22Rv1 (cell line): ENCODE measurements around the gene PRR20G.

Source experiments
- ZFX ChIP-seq: fragments of 450-650 bp; IDR thresholded peaks from 2 replicates; pipeline ENCODE4 v1.6.1; 2017; ENCODE audit warnings: antibody characterized with exemption, borderline replicate concordance
- TF ChIP-seq, protein P1 (sequence below): fragments of 450-650 bp; IDR thresholded peaks from 2 replicates; pipeline ENCODE4 v1.5.1; 2017; ENCODE audit warnings: mild to moderate bottlenecking

GRCh38 chr3:127337001-127337400 lies 49.2 kb upstream of the PRR20G start:
- TF ChIP-seq, protein P1, sequence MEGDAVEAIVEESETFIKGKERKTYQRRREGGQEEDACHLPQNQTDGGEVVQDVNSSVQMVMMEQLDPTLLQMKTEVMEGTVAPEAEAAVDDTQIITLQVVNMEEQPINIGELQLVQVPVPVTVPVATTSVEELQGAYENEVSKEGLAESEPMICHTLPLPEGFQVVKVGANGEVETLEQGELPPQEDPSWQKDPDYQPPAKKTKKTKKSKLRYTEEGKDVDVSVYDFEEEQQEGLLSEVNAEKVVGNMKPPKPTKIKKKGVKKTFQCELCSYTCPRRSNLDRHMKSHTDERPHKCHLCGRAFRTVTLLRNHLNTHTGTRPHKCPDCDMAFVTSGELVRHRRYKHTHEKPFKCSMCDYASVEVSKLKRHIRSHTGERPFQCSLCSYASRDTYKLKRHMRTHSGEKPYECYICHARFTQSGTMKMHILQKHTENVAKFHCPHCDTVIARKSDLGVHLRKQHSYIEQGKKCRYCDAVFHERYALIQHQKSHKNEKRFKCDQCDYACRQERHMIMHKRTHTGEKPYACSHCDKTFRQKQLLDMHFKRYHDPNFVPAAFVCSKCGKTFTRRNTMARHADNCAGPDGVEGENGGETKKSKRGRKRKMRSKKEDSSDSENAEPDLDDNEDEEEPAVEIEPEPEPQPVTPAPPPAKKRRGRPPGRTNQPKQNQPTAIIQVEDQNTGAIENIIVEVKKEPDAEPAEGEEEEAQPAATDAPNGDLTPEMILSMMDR: no peak
- TF ChIP-seq ZFX: no peak
